Adrenal gland (tissue), 5 donors: ENCODE results near the gene PTPN1.

Experiments
- CTCF ChIP-seq, 6 experiments: fragments of 450-650 bp in 4 of 6; fragments of 200-600 bp in 2 of 6; sonication (generic) in 1 of 6; IDR thresholded peaks; 1 replicate in 5 of 6; 2 replicates in 1 of 6; pipeline versions ENCODE4 v1.5.1 to v1.8.0; 2016 to 2021; ENCODE audit warnings: antibody characterized with exemption in 6 of 6, mild to moderate bottlenecking in 2 of 6, moderate library complexity in 1 of 6
- POLR2A ChIP-seq, 2 donors: fragments of 450-650 bp; IDR thresholded peaks; one replicate each; pipeline ENCODE4 v1.6.1; 2017; ENCODE audit warnings: antibody characterized with exemption in 2 of 2, mild to moderate bottlenecking in 2 of 2, moderate library complexity in 1 of 2
- donor health status: DM: no; HTN: no; CAD: no.

DNA sequence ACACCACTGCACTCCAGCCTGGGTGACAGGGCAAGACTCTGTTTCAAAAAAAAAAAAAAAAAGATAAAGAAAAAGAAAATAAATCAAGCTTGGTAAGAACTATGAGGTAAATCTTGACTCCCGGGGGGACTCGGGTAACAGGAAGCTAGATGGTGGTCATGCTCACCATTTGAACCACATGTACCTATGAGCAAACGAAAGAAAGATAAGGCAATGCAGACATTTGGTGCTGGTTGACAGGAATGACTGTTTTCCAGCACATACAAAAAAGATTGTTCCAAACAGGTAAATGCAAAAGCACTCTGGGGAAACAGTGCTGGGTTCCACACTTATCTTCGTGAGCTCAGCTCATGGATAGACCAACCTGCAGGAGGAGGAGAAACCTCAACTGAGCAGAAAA, 22.8 kb upstream of the PTPN1 start:
- no peak for TF ChIP-seq CTCF (IDR thresholded peaks at IDR 0.05)
- no peak for TF ChIP-seq POLR2A (IDR thresholded peaks at IDR 0.05)
